CD4-positive, alpha-beta T cell treated with Interleukin-12 subunit alpha and Interleukin-12 subunit beta, for 1 hour (primary cell): ENCODE data around the gene DMWD.

Experiments
- DNase-seq: peaks from one replicate; pipeline ENCODE4 v3.0.0-alpha.2; 2020

Gene DMWD

GRCh38 chr19:45785781-45786532, 6.7 kb downstream of the DMWD start:
- no peak for DNase-seq

GRCh38 chr19:45785097-45785496, 7.5 kb downstream of the DMWD start:
- no peak for DNase-seq

GRCh38 chr19:45784096-45784495, 8.5 kb downstream of the DMWD start:
- no peak for DNase-seq

- no peak for DNase-seq
Observed at GRCh38 chr19:45782820-45783785, 9.5 kb downstream of the DMWD start.

GRCh38 chr19:45782162-45782691, 10.4 kb downstream of the DMWD start, which contains the start of gene DMPK:
Gene DMPK (minus strand): TSS chr19:45782490. CDS start chr19:45782352, 138 bp downstream.
- DNase-seq = no peak

- DNase-seq = no peak
Observed at GRCh38 chr19:45781214-45782161, 11.2 kb downstream of the DMWD start.

GRCh38 chr19:45780448-45781213, 12.0 kb downstream of the DMWD start:
- DNase-seq = no peak

- no peak for DNase-seq
Observed at GRCh38 chr19:45780146-45780447, 12.5 kb downstream of the DMWD start.

GRCh38 chr19:45779231-45780145, 13.2 kb downstream of the DMWD start:
- DNase-seq = peak; percentile 88

- no peak for DNase-seq
Observed at GRCh38 chr19:45778010-45778661, 14.5 kb downstream of the DMWD start.

- no peak for DNase-seq
Observed at GRCh38 chr19:45777395-45777961, 15.2 kb downstream of the DMWD start.

GRCh38 chr19:45774765-45775164, 17.9 kb downstream of the DMWD start:
- DNase-seq = no peak

- DNase-seq = no peak
Observed at GRCh38 chr19:45773384-45773783, 19.3 kb downstream of the DMWD start.

GRCh38 chr19:45772912-45773311, 19.7 kb downstream of the DMWD start:
- DNase-seq = no peak

- no peak for DNase-seq
Observed at GRCh38 chr19:45772130-45772840, 20.4 kb downstream of the DMWD start.

GRCh38 chr19:45771311-45771933, 21.2 kb downstream of the DMWD start:
- DNase-seq = no peak

- peak; percentile 92 for DNase-seq
Observed at GRCh38 chr19:45770192-45771101, 22.2 kb downstream of the DMWD start.
